Heart left ventricle (tissue), 16 donors: ENCODE measurements around the gene CRACDL. TPM values are rescaled to one million over a fixed set of nuclear protein-coding genes. Genes with fewer than 3 reads are reported as not detected.

Experiments used
- ATAC-seq, 4 donors: fragments of 200-7000 bp; cut with Tn5 transposase; one replicate each; pipeline ENCODE4 v1.9.1; 2020 to 2022; ENCODE audit warnings: moderate library complexity in 4 of 4, mild to moderate bottlenecking in 3 of 4, moderate number of reproducible peaks in 1 of 4
- DNase-seq, 5 donors: peaks; one replicate each; pipeline ENCODE4 v3.0.0-alpha.2; 2020
- H3K27ac ChIP-seq, 12 donors: fragments of 200-600 bp; sonication (generic) in 4 of 12; one replicate each; pipeline versions ENCODE4 v1.5.0 to v1.8.0; 2016 to 2022; ENCODE audit warnings: mild to moderate bottlenecking in 2 of 12
- H3K27me3 ChIP-seq, 9 donors: fragments of 200-600 bp; sonication (generic) in 2 of 9; one replicate each; pipeline versions ENCODE4 v1.5.1 to v1.8.0; 2016 to 2022; ENCODE audit warnings: mild to moderate bottlenecking in 3 of 9
- H3K36me3 ChIP-seq, 9 donors: fragments of 200-600 bp; sonication (generic) in 2 of 9; one replicate each; pipeline versions ENCODE4 v1.5.0 to v1.8.0; 2018 to 2022; ENCODE audit warnings: mild to moderate bottlenecking in 2 of 9
- H3K4me1 ChIP-seq, 12 donors: fragments of 200-600 bp; sonication (generic) in 4 of 12; one replicate each; pipeline versions ENCODE4 v1.5.0 to v1.8.0; 2016 to 2022; ENCODE audit warnings: mild to moderate bottlenecking in 3 of 12
- H3K4me3 ChIP-seq, 12 donors: fragments of 200-600 bp; sonication (generic) in 4 of 12; one replicate each; pipeline versions ENCODE4 v1.5.0 to v1.8.0; 2017 to 2022; ENCODE audit warnings: mild to moderate bottlenecking in 9 of 12, moderate library complexity in 4 of 12
- H3K9me3 ChIP-seq, 12 donors: fragments of 200-600 bp; sonication (generic) in 4 of 12; one replicate each; pipeline versions ENCODE4 v1.5.0 to v1.8.0; 2016 to 2022; ENCODE audit warnings: mild to moderate bottlenecking in 1 of 12
- POLR2A ChIP-seq, 2 donors: fragments of 450-650 bp; IDR thresholded peaks; one replicate each; pipeline ENCODE4 v1.6.1; 2017; ENCODE audit warnings: antibody characterized with exemption in 2 of 2, mild to moderate bottlenecking in 2 of 2, moderate library complexity in 2 of 2
- WGBS, 4 donors: extraction: QIAGEN DNeasy Blood & Tissue Kit in 2 of 4; methylation state at CpG; one replicate each; pipeline versions ENCODE4 v1.1.5 to v1.1.7; 2013 to 2018; 5-methylcytosine and 5-hydroxymethylcytosine counted together
- intact Hi-C, 10 donors: fragments of 100-400 bp; cut with DNase I; formaldehyde crosslinking; loops; one replicate each; pipeline versions ENCODE4 v1.11.1 to v1.14.2; 2022
- polyA plus RNA-seq, 2 donors: library from polyadenylated mRNA; stranded (reverse); fragments of 200-250 nt; gene quantifications; one replicate each; pipeline ENCODE4 v1.2.3, GENCODE V29; 2013
- total RNA-seq, 9 donors: library from RNA; depleted of rRNA in 2 of 9; stranded (reverse); fragments of >200 nt in 2 of 9; fragmentation: NEBNext Ultra II Directional in 3 of 9; extraction: Animal tissue kit (Norgen Biotek cat#: 25700) in 3 of 9; gene quantifications; one replicate each; pipeline versions ENCODE4 v1.1.0 to v1.2.4, GENCODE V29; 2016 to 2023
- TF ChIP-seq, protein P1 (sequence below), 12 donors: fragments of 200-600 bp; sonication (generic) in 4 of 12; IDR thresholded peaks; one replicate each; pipeline versions ENCODE4 v1.5.0 to v1.8.0; 2018 to 2022; ENCODE audit warnings: antibody characterized with exemption in 12 of 12, mild to moderate bottlenecking in 5 of 12
- donor health status: ischemic (EF 13 %, LVEDD 7.1; RV severe dilation, severe dysfunction).
- donor health status: healthy with polysubstance abuse.
- donor health status: DM: no; HTN: yes; CAD: no.
- donor health status: DM: no; HTN: no; CAD: no.
- donor health status: ischemic (EF 25% LVEDD 6.9; RV normal size, moderate dysfunction).
- donor health status: ischemic (EF 25% LVEDD 5.7; RV mildly dilated, moderate dysfunction).
- donor health status: healthy.
- donor health status: DM: yes; HTN: yes; CAD: no.
- donor health status: ischemic (EF 35%, LVEDD 5.7; RV mildly dilated, moderate dysfunction).
- donor health status: nonischemic (EF 11% LVEDD 7.7; RV severe dilation, severe dysfunction).
- donor health status: DM: yes; HTN: yes; CAD: no.
- donor health status: PGD.
- donor health status: ischemic (EF 29% LVEDD 5.4; RV normal size, mild dysfunction).
- donor health status: nonischemic (EF 23%, LVEDD 6.1; RV moderate dilation, normal function).

The CRACDL gene
- total and polyA plus RNA-seq, 11 donors = 1.1 to 7.4 (median 2.9) TPM

DNA sequence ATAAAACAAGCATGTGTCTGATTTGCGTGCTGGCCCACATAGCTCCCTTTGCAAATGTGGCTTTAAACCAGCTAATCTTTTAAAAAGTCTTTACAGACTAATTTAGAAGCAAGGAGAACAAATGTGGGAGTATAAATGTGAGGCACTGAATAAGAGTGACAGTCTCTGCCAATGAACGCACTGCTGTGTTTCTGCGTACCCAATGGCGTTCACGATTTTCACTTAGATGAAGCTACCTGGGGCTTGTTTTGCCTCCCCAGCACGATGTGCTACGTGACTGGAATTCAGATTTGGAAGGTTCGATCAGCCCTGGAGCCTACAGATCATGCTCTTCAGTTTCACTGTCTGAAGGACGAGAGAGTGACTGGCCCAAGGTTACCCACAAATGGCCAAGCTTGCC, 10.8 kb upstream of the CRACDL start:
- Histone ChIP-seq H3K27me3 (peaks cover 0 to 32% (median 0%) of the 10 kb centered on the region in 9 donors), H3K4me1 (no peaks in the 10 kb centered on the region), H3K9me3 (no peaks in the 10 kb centered on the region), H3K36me3 (no peaks in the 10 kb centered on the region), H3K27ac (no peak overlapping the region), H3K4me3 (no peak overlapping the region)
- no peak for TF ChIP-seq POLR2A (IDR thresholded peaks at IDR 0.05)
- TF ChIP-seq, protein P1, sequence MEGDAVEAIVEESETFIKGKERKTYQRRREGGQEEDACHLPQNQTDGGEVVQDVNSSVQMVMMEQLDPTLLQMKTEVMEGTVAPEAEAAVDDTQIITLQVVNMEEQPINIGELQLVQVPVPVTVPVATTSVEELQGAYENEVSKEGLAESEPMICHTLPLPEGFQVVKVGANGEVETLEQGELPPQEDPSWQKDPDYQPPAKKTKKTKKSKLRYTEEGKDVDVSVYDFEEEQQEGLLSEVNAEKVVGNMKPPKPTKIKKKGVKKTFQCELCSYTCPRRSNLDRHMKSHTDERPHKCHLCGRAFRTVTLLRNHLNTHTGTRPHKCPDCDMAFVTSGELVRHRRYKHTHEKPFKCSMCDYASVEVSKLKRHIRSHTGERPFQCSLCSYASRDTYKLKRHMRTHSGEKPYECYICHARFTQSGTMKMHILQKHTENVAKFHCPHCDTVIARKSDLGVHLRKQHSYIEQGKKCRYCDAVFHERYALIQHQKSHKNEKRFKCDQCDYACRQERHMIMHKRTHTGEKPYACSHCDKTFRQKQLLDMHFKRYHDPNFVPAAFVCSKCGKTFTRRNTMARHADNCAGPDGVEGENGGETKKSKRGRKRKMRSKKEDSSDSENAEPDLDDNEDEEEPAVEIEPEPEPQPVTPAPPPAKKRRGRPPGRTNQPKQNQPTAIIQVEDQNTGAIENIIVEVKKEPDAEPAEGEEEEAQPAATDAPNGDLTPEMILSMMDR (IDR thresholded peaks at IDR 0.05) = no peak
- WGBS, 4 donors = 78 to 86% (median 81%) methylated on average over 9 of the region's 9 CpGs
- DNase-seq (no peak), ATAC-seq (no peak)
- intact Hi-C loops = no loop called here

DNA sequence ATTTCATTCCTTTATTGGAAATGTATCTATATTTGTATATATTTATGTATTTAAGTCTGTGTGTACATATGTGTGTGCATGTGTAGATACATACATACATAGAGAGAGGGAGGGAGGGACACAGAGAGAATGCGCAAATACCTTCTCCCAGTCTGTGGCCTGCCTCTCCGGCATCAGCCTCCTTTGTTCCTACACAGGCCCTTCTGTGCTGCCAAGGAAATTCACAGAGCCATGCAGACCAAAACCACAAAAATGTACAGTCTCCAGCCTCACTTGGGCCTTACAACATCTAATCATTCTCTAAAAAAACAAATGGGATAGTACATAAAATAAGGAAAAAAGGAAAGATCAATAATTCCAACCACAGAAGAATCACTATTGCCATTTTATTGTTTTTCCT, 8.8 kb upstream of the CRACDL start:
- Histone ChIP-seq H3K27ac (no peak overlapping the region), H3K36me3 (no peaks in the 10 kb centered on the region), H3K4me3 (no peak overlapping the region), H3K4me1 (no peaks in the 10 kb centered on the region), H3K27me3 (peaks cover 0 to 20% (median 0%) of the 10 kb centered on the region in 9 donors), H3K9me3 (no peaks in the 10 kb centered on the region)
- 95 to 100% (median 96%) methylated on average over 2 of the region's 2 CpGs for WGBS, 4 donors
- intact Hi-C loops = no loop called here
- no peak for ATAC-seq
- TF ChIP-seq POLR2A (IDR thresholded peaks at IDR 0.05) = no peak
- TF ChIP-seq, protein P1 (IDR thresholded peaks at IDR 0.05) = no peak
- no peak for DNase-seq

DNA sequence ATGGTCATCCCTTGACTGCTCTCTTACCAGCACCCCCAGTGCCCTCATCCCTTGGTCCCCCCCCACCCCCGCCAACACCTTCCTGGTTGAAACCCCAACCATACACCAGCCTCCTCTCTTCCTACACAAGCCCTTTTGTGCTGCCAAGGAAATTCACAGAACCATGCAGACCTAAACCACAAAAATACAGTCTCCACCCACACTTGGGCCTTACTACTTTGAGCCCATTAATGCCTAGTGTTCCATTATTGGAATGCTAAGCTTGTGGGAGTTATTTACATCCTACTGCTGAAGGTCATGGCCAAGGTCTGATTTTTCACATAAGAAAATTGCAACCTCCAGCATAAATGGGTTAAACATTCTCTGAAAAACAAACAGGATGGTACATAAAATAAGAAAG, 4.1 kb upstream of the CRACDL start:
- Histone ChIP-seq H3K4me3 (no peak overlapping the region), H3K27me3 (peaks cover 12 to 41% (median 28%) of the 10 kb centered on the region in 9 donors)
- intact Hi-C loops = no loop called here

DNA sequence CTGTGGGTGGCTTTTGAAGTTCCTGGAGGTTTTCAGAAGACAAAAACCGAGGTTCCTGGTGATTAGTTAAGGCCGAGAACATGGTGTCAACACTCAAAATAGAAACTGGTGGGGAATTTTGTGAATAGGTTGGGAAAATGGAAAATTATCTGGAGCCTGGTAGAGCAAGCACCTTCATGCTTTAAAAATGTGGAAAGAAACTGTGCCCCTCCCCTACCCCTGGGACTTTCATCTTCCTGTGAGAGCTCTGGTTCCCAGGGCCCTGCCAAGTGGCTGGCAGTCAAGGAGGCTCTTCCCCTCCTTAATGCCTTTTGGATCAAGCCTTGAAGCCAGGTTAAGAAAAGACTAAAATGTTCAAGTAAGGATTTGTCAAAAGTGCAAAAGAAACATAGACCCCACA, 1.9 kb upstream of the CRACDL start:
- Histone ChIP-seq H3K27me3 (peaks cover 12 to 59% (median 36%) of the 10 kb centered on the region in 9 donors), H3K4me1 (peaks cover 0 to 24% (median 6%) of the 10 kb centered on the region in 12 donors), H3K36me3 (no peaks in the 10 kb centered on the region), H3K4me3 (no peak overlapping the region), H3K27ac (no peak overlapping the region), H3K9me3 (no peaks in the 10 kb centered on the region)
- ATAC-seq = no peak
- intact Hi-C loops = no loop called here
- 71 to 88% (median 79%) methylated on average over 2 of the region's 2 CpGs for WGBS, 4 donors
- TF ChIP-seq, protein P1 (IDR thresholded peaks at IDR 0.05) = no peak
- no peak for TF ChIP-seq POLR2A (IDR thresholded peaks at IDR 0.05)
- no peak for DNase-seq

More for the DNA sequence above, 4.1 kb upstream of the CRACDL start:
- no peak for TF ChIP-seq POLR2A (IDR thresholded peaks at IDR 0.05)
- TF ChIP-seq, protein P1 (IDR thresholded peaks at IDR 0.05) = no peak
- 93 to 100% (median 96%) methylated on average over 1 of the region's 1 CpG for WGBS, 4 donors
- DNase-seq (no peak), ATAC-seq (no peak)
- no peak overlapping the region for H3K27ac ChIP-seq
- no peaks in the 10 kb centered on the region for H3K9me3 ChIP-seq
- peaks cover 0 to 22% (median 6%) of the 10 kb centered on the region in 12 donors for H3K4me1 ChIP-seq
- H3K36me3 ChIP-seq = no peaks in the 10 kb centered on the region
